Common myeloid progenitor, CD34-positive (primary cell): ENCODE measurements around the gene CLPTM1L.
"Not testable (repeated sequence)": the region's sequence is repeated elsewhere in the genome, so short reads cannot be mapped to it uniquely, and the experiment has no call there.

ENCODE experiments used
- CTCF ChIA-PET: fragments of 350-600 bp; sonication (Branson Sonifier 250); formaldehyde crosslinking; loops from one replicate; lab custom pipeline; 2021; ENCODE audit warnings: antibody characterized with exemption; lab: Charles Lee
- POLR2A ChIA-PET: fragments of 350-600 bp; sonication (Branson Sonifier 250); formaldehyde crosslinking; loops from one replicate; lab custom pipeline; 2021; ENCODE audit warnings: antibody characterized with exemption; lab: Charles Lee
- DNase-seq, 3 donors: peaks; one replicate each; pipeline versions ENCODE4 v3.0.0 to v3.0.0-alpha.2; 2013
- H3K27ac ChIP-seq, 2 experiments: 1 replicate in 1 of 2; 2 replicates in 1 of 2; pipeline ENCODE4 v1.7.0; 2013; ENCODE audit warnings: inconsistent platforms in 2 of 2, low read length in 2 of 2, mild to moderate bottlenecking in 2 of 2, low read depth in 1 of 2, moderate library complexity in 1 of 2; ENCODE audit not compliant: severe bottlenecking in 2 of 2, insufficient read depth in 1 of 2, poor library complexity in 1 of 2
- H3K27me3 ChIP-seq, 5 experiments: replicated peaks in 2 of 5; 1 replicate in 3 of 5; 2 replicates in 2 of 5; pipeline versions ENCODE4 v1.6.1 to v1.7.0; 2013; ENCODE audit warnings: low read length in 4 of 5, mild to moderate bottlenecking in 2 of 5, moderate library complexity in 2 of 5, inconsistent platforms in 1 of 5; ENCODE audit not compliant: insufficient read depth in 5 of 5, control insufficient read depth in 4 of 5
- H3K36me3 ChIP-seq, 4 experiments: 1 replicate in 2 of 4; 2 replicates in 2 of 4; pipeline versions ENCODE4 v1.6.1 to v1.7.0; 2013; ENCODE audit warnings: low read length in 3 of 4, control low read depth in 1 of 4, mild to moderate bottlenecking in 1 of 4; ENCODE audit not compliant: control insufficient read depth in 4 of 4, insufficient read depth in 4 of 4
- H3K4me1 ChIP-seq, 4 experiments: 1 replicate in 3 of 4; 2 replicates in 1 of 4; pipeline versions ENCODE4 v1.6.1 to v1.7.1; 2013; ENCODE audit warnings: low read length in 3 of 4, mild to moderate bottlenecking in 3 of 4, control low read depth in 1 of 4, inconsistent platforms in 1 of 4, moderate library complexity in 1 of 4; ENCODE audit not compliant: control insufficient read depth in 4 of 4, insufficient read depth in 4 of 4; ENCODE audit errors: control extremely low read depth in 1 of 4
- H3K4me3 ChIP-seq, 7 experiments: 1 replicate in 4 of 7; 2 replicates in 3 of 7; pipeline versions ENCODE4 v1.5.1 to v1.7.0; 2013; ENCODE audit warnings: mild to moderate bottlenecking in 7 of 7, low read length in 6 of 7, moderate library complexity in 6 of 7, inconsistent platforms in 2 of 7, low read depth in 2 of 7, control low read depth in 1 of 7; ENCODE audit not compliant: insufficient read depth in 4 of 7, control insufficient read depth in 1 of 7; ENCODE audit errors: extremely low read depth in 1 of 7
- H3K9me3 ChIP-seq, 5 experiments: 1 replicate in 4 of 5; 2 replicates in 1 of 5; pipeline versions ENCODE4 v1.6.1 to v1.7.1; 2013; ENCODE audit warnings: low read length in 4 of 5, mild to moderate bottlenecking in 2 of 5, inconsistent platforms in 1 of 5, low read depth in 1 of 5, moderate library complexity in 1 of 5; ENCODE audit not compliant: control insufficient read depth in 4 of 5, insufficient read depth in 2 of 5; ENCODE audit errors: control extremely low read depth in 1 of 5
- WGBS: methylation state at CpG from one replicate; pipeline ENCODE4 v1.1.5; 2013; ENCODE audit not compliant: insufficient coverage; 5-methylcytosine and 5-hydroxymethylcytosine counted together

CLPTM1L gene

GRCh38 chr5:1336106-1336561, 8.8 kb downstream of the CLPTM1L start:
- POLR2A ChIA-PET = no interaction called here
- WGBS = 98% methylated on average over 13 of the region's 14 CpGs
- no peaks in the 10 kb centered on the region for H3K27me3 ChIP-seq
- H3K36me3 ChIP-seq = peaks cover 21 to 87% (median 71%) of the 10 kb centered on the region in 4 experiments
- DNase-seq = peak in 1 of 3 donors; percentile 2
- no peaks in the 10 kb centered on the region for H3K4me1 ChIP-seq
- no peaks in the 10 kb centered on the region for H3K9me3 ChIP-seq
- H3K27ac ChIP-seq = no peak overlapping the region
- H3K4me3 ChIP-seq = no peak overlapping the region
- CTCF ChIA-PET = no interaction called here

- Histone ChIP-seq H3K4me1 (no peaks in the 10 kb centered on the region), H3K27me3 (no peaks in the 10 kb centered on the region), H3K36me3 (peaks cover 21 to 88% (median 70%) of the 10 kb centered on the region in 4 experiments), H3K9me3 (no peaks in the 10 kb centered on the region), H3K27ac (no peak overlapping the region), H3K4me3 (no peak overlapping the region)
- ChIA-PET CTCF (no interaction called here), POLR2A (no interaction called here)
- whole genome bisulfite sequencing = 97% methylated on average over 19 of the region's 19 CpGs
- no peak for DNase-seq
Measured at GRCh38 chr5:1335540-1336095, 9.3 kb downstream of the CLPTM1L start.

GRCh38 chr5:1334831-1335539, 9.9 kb downstream of the CLPTM1L start:
- Histone ChIP-seq H3K9me3 (no peaks in the 10 kb centered on the region), H3K36me3 (peaks cover 21 to 88% (median 70%) of the 10 kb centered on the region in 4 experiments), H3K4me3 (no peak overlapping the region), H3K27ac (no peak overlapping the region), H3K27me3 (no peaks in the 10 kb centered on the region), H3K4me1 (no peaks in the 10 kb centered on the region)
- ChIA-PET POLR2A (no interaction called here), CTCF (no interaction called here)
- DNase-seq = no peak
- WGBS = 97% methylated on average over 22 of the region's 32 CpGs

- peaks cover 22 to 90% (median 71%) of the 10 kb centered on the region in 4 experiments for H3K36me3 ChIP-seq
- CTCF ChIA-PET = no interaction called here
- no peak overlapping the region for H3K27ac ChIP-seq
- H3K4me1 ChIP-seq = no peaks in the 10 kb centered on the region
- H3K4me3 ChIP-seq = no peak overlapping the region
- WGBS = 100% methylated on average over 9 of the region's 14 CpGs
- H3K9me3 ChIP-seq = no peaks in the 10 kb centered on the region
- no peak for DNase-seq
- POLR2A ChIA-PET = no interaction called here
- no peaks in the 10 kb centered on the region for H3K27me3 ChIP-seq
Measured at GRCh38 chr5:1333986-1334385, 10.9 kb downstream of the CLPTM1L start.

- DNase-seq = peak in 1 of 3 donors; percentile 3
- H3K4me3 ChIP-seq, CTCF ChIA-PET, H3K4me1 ChIP-seq, POLR2A ChIA-PET, H3K9me3 ChIP-seq, H3K27me3 ChIP-seq, H3K27ac ChIP-seq: not testable (repeated sequence)
- peaks cover 21 to 85% (median 69%) of the 10 kb centered on the region in 4 experiments for H3K36me3 ChIP-seq
- 87% methylated on average over 4 of the region's 5 CpGs for WGBS
Measured at GRCh38 chr5:1333286-1333685, 11.6 kb downstream of the CLPTM1L start.

- 94% methylated on average over 7 of the region's 11 CpGs for WGBS
- H3K27ac ChIP-seq = no peak overlapping the region
- H3K4me1 ChIP-seq = no peaks in the 10 kb centered on the region
- peak in 2 of 3 donors; percentile 19 to 35 for DNase-seq
- H3K36me3 ChIP-seq = peaks cover 17 to 77% (median 63%) of the 10 kb centered on the region in 4 experiments
- CTCF ChIA-PET = interaction anchor here (1.1 kb wide), 1 partner anchor 22 kb away, joined by 3 read pairs; no protein-coding TSS in a partner anchor
- POLR2A ChIA-PET = no interaction called here
- H3K4me3 ChIP-seq = no peak overlapping the region
- no peaks in the 10 kb centered on the region for H3K27me3 ChIP-seq
- no peaks in the 10 kb centered on the region for H3K9me3 ChIP-seq
Measured at GRCh38 chr5:1332461-1333001, 12.4 kb downstream of the CLPTM1L start.

- H3K27me3 ChIP-seq = no peaks in the 10 kb centered on the region
- H3K4me3 ChIP-seq = no peak overlapping the region
- no peak for DNase-seq
- H3K9me3 ChIP-seq = no peaks in the 10 kb centered on the region
- WGBS = over 99% methylated on average over 11 of the region's 11 CpGs
- peak overlapping the region in 1 of 2 experiments; percentile 12 for H3K27ac ChIP-seq
- H3K4me1 ChIP-seq = no peaks in the 10 kb centered on the region
- CTCF ChIA-PET = interaction anchor here (1.1 kb wide), 1 partner anchor 23 kb away, joined by 3 read pairs; no protein-coding TSS in a partner anchor
- H3K36me3 ChIP-seq = peaks cover 17 to 71% (median 57%) of the 10 kb centered on the region in 4 experiments
- POLR2A ChIA-PET = no interaction called here
Measured at GRCh38 chr5:1331861-1332405, 13.0 kb downstream of the CLPTM1L start.
